Neural progenitor cell (in vitro differentiated cells): ENCODE measurements around the gene KDSR. TPM values are rescaled to one million over a fixed set of nuclear protein-coding genes. Genes with fewer than 3 reads are reported as not detected.

Experiments
- DNase-seq: peaks from one replicate; pipeline ENCODE4 v3.0.0-alpha.2; 2016; ENCODE audit warnings: low spot score
- H2AFZ ChIP-seq: fragments of 200-600 bp; sonication (generic); replicated peaks from 2 replicates; pipeline ENCODE4 v1.6.1; 2016; ENCODE audit warnings: antibody characterized with exemption
- H3F3A ChIP-seq: fragments of 200-600 bp; sonication (generic); 2 replicates; pipeline ENCODE4 v1.6.1; 2016; ENCODE audit warnings: antibody characterized with exemption, low read depth
- H3K27ac ChIP-seq: fragments of 200-600 bp; sonication (generic); 2 replicates; pipeline ENCODE4 v1.5.1; 2016; ENCODE audit warnings: mild to moderate bottlenecking
- H3K27me3 ChIP-seq: fragments of 200-600 bp; sonication (generic); 2 replicates; pipeline ENCODE4 v1.6.1; 2016; ENCODE audit warnings: mild to moderate bottlenecking, moderate library complexity
- H3K36me3 ChIP-seq: fragments of 200-600 bp; sonication (generic); 2 replicates; pipeline ENCODE4 v1.5.1; 2016
- H3K4me1 ChIP-seq: fragments of 200-600 bp; sonication (generic); 2 replicates; pipeline ENCODE4 v1.6.1; 2016; ENCODE audit warnings: mixed run types
- H3K4me2 ChIP-seq: fragments of 200-600 bp; sonication (generic); 2 replicates; pipeline ENCODE4 v1.6.1; 2016
- H3K4me3 ChIP-seq: fragments of 200-600 bp; sonication (generic); 2 replicates; pipeline ENCODE4 v1.5.1; 2016
- H3K79me2 ChIP-seq: fragments of 200-600 bp; sonication (generic); 2 replicates; pipeline ENCODE4 v1.6.1; 2016; ENCODE audit warnings: low read depth
- H3K9ac ChIP-seq: fragments of 200-600 bp; sonication (generic); 2 replicates; pipeline ENCODE4 v1.6.1; 2016
- H3K9me3 ChIP-seq: fragments of 200-600 bp; sonication (generic); 2 replicates; pipeline ENCODE4 v1.5.1; 2016; ENCODE audit warnings: low read depth
- H4K20me1 ChIP-seq: fragments of 200-600 bp; sonication (generic); 2 replicates; pipeline ENCODE4 v1.6.1; 2016; ENCODE audit warnings: low read depth
- H3K27ac Mint-ChIP-seq: 3 replicates; pipeline ENCODE4 v1.8.0; 2021; ENCODE audit warnings: mixed read lengths
- H3K27me3 Mint-ChIP-seq: 2 replicates; pipeline ENCODE4 v1.8.0; 2022; ENCODE audit warnings: low read depth, mild to moderate bottlenecking, inconsistent platforms, moderate library complexity, mixed read lengths; ENCODE audit not compliant: insufficient read depth
- H3K36me3 Mint-ChIP-seq: 3 replicates; pipeline ENCODE4 v1.8.0; 2021; ENCODE audit warnings: mixed read lengths
- H3K4me1 Mint-ChIP-seq: 3 replicates; pipeline ENCODE4 v1.8.0; 2021; ENCODE audit warnings: mixed read lengths
- H3K4me3 Mint-ChIP-seq: 3 replicates; pipeline ENCODE4 v1.8.0; 2021; ENCODE audit warnings: mild to moderate bottlenecking, moderate library complexity, mixed read lengths
- H3K9me3 Mint-ChIP-seq: 3 replicates; pipeline ENCODE4 v1.8.0; 2020; ENCODE audit warnings: mixed read lengths
- CTCF ChIP-seq: fragments of 200-600 bp; sonication (generic); IDR thresholded peaks from 2 replicates; pipeline ENCODE4 v1.5.1; 2017; ENCODE audit warnings: antibody characterized with exemption, mild to moderate bottlenecking
- EZH2 ChIP-seq: fragments of 200-600 bp; sonication (generic); IDR thresholded peaks from 2 replicates; pipeline ENCODE4 v1.6.1; 2017; ENCODE audit warnings: antibody characterized with exemption, mild to moderate bottlenecking, moderate library complexity
- EZH2phosphoT487 ChIP-seq: fragments of 200-600 bp; sonication (generic); IDR thresholded peaks from 2 replicates; pipeline ENCODE4 v1.6.1; 2017; ENCODE audit warnings: antibody characterized with exemption
- total RNA-seq: library from RNA; depleted of rRNA; stranded (reverse); fragments of >200 nt; gene quantifications from 2 replicates; pipeline ENCODE4 v1.2.3, GENCODE V29; 2015; ENCODE audit warnings: low replicate concordance

KDSR gene
- total RNA-seq, 1 donor from 2014 or later = 20.6 TPM

- no peak overlapping the region for H2AFZ ChIP-seq
- no peak overlapping the region for H3K9ac ChIP-seq
- Mint-ChIP-seq H3K27me3 (no peaks in the 10 kb centered on the region), H3K9me3 (no peaks in the 10 kb centered on the region), H3K4me1 (no peaks in the 10 kb centered on the region), H3K36me3 (peaks cover 4% of the 10 kb centered on the region), H3K4me3 (no peak overlapping the region), H3K27ac (no peak overlapping the region)
- H3K27me3 ChIP-seq = no peaks in the 10 kb centered on the region
- no peaks in the 10 kb centered on the region for H3K4me1 ChIP-seq
- H3K4me2 ChIP-seq = no peak overlapping the region
- H3K36me3 ChIP-seq = peaks cover 10% of the 10 kb centered on the region
- no peak for DNase-seq
- H3K79me2 ChIP-seq = peaks cover 27% of the 10 kb centered on the region
- H3K4me3 ChIP-seq = no peak overlapping the region
- TF ChIP-seq EZH2 = no peak
- TF ChIP-seq EZH2phosphoT487 = no peak
- TF ChIP-seq CTCF = no peak
- no peak overlapping the region for H3K27ac ChIP-seq
- no peaks in the 10 kb centered on the region for H3K9me3 ChIP-seq
- no peaks in the 10 kb centered on the region for H3F3A ChIP-seq
- peaks cover 6% of the 10 kb centered on the region for H4K20me1 ChIP-seq
Measured at GRCh38 chr18:63409301-63409700, 42.3 kb upstream of the KDSR start.

GRCh38 chr18:63407734-63408133, 40.7 kb upstream of the KDSR start:
- Histone ChIP-seq H2AFZ (no peak overlapping the region), H3K27ac (no peak overlapping the region), H3K4me2 (no peak overlapping the region), H3K79me2 (peaks cover 12% of the 10 kb centered on the region), H3K9me3 (no peaks in the 10 kb centered on the region), H3K9ac (no peak overlapping the region), H3K27me3 (no peaks in the 10 kb centered on the region), H3K4me3 (no peak overlapping the region), H4K20me1 (peaks cover 6% of the 10 kb centered on the region), H3K4me1 (no peaks in the 10 kb centered on the region), H3F3A (no peaks in the 10 kb centered on the region), H3K36me3 (peaks cover 20% of the 10 kb centered on the region)
- DNase-seq = no peak
- no peaks in the 10 kb centered on the region for H3K4me1 Mint-ChIP-seq
- no peaks in the 10 kb centered on the region for H3K9me3 Mint-ChIP-seq
- H3K27me3 Mint-ChIP-seq = no peaks in the 10 kb centered on the region
- H3K36me3 Mint-ChIP-seq = peaks cover 5% of the 10 kb centered on the region
- no peak for TF ChIP-seq CTCF
- no peak for TF ChIP-seq EZH2
- no peak for TF ChIP-seq EZH2phosphoT487
- H3K27ac Mint-ChIP-seq = no peak overlapping the region
- H3K4me3 Mint-ChIP-seq = no peak overlapping the region

GRCh38 chr18:63405986-63406385, 39.0 kb upstream of the KDSR start:
- Mint-ChIP-seq H3K27me3 (no peaks in the 10 kb centered on the region), H3K4me1 (no peaks in the 10 kb centered on the region), H3K27ac (no peak overlapping the region), H3K36me3 (peaks cover 8% of the 10 kb centered on the region), H3K9me3 (no peaks in the 10 kb centered on the region), H3K4me3 (no peak overlapping the region)
- no peak overlapping the region for H2AFZ ChIP-seq
- no peaks in the 10 kb centered on the region for H3F3A ChIP-seq
- no peaks in the 10 kb centered on the region for H3K79me2 ChIP-seq
- DNase-seq = no peak
- H3K9ac ChIP-seq = no peak overlapping the region
- no peaks in the 10 kb centered on the region for H3K4me1 ChIP-seq
- no peaks in the 10 kb centered on the region for H3K9me3 ChIP-seq
- H4K20me1 ChIP-seq = peaks cover 6% of the 10 kb centered on the region
- H3K36me3 ChIP-seq = peaks cover 13% of the 10 kb centered on the region
- no peak overlapping the region for H3K4me3 ChIP-seq
- TF ChIP-seq EZH2phosphoT487 = no peak
- no peak for TF ChIP-seq EZH2
- no peak for TF ChIP-seq CTCF
- no peaks in the 10 kb centered on the region for H3K27me3 ChIP-seq
- no peak overlapping the region for H3K27ac ChIP-seq
- no peak overlapping the region for H3K4me2 ChIP-seq
